GM21528 (cell line): ENCODE measurements around the gene TOR2A.

Source experiments
- ATAC-seq: cut with Tn5 transposase; IDR thresholded peaks from one replicate; pipeline ENCODE4 v1.9.1; 2021; ENCODE audit warnings: mild to moderate bottlenecking, moderate library complexity; ENCODE audit not compliant: unreplicated experiment, low FRiP score

The TOR2A gene

GRCh38 chr9:127700594-127701255, 34.4 kb downstream of the TOR2A start:
- ATAC-seq, result no peak

- no peak for ATAC-seq
Measured at GRCh38 chr9:127700140-127700539, 35.0 kb downstream of the TOR2A start.

- peak; percentile 73 for ATAC-seq
Measured at GRCh38 chr9:127698985-127699670, 36.0 kb downstream of the TOR2A start.

GRCh38 chr9:127698386-127698785, 36.7 kb downstream of the TOR2A start:
- ATAC-seq, result no peak

- ATAC-seq, result no peak
Measured at GRCh38 chr9:127697575-127697974, 37.5 kb downstream of the TOR2A start.

GRCh38 chr9:127694890-127695720, 40.0 kb downstream of the TOR2A start:
- no peak for ATAC-seq

- ATAC-seq, result no peak
Measured at GRCh38 chr9:127693697-127694096, 41.4 kb downstream of the TOR2A start.

- ATAC-seq, result no peak
Measured at GRCh38 chr9:127693143-127693542, 42.0 kb downstream of the TOR2A start.

- no peak for ATAC-seq
Measured at GRCh38 chr9:127692071-127692470, 43.0 kb downstream of the TOR2A start.

- no peak for ATAC-seq
Measured at GRCh38 chr9:127690735-127691134, 44.4 kb downstream of the TOR2A start.

- no peak for ATAC-seq
Measured at GRCh38 chr9:127689329-127690000, 45.6 kb downstream of the TOR2A start.

GRCh38 chr9:127686461-127687393, 48.4 kb downstream of the TOR2A start:
- ATAC-seq, result no peak

- ATAC-seq, result no peak
Measured at GRCh38 chr9:127684576-127684975, 50.5 kb downstream of the TOR2A start.

- ATAC-seq, result no peak
Measured at GRCh38 chr9:127683723-127684122, 51.4 kb downstream of the TOR2A start.

- no peak for ATAC-seq
Measured at GRCh38 chr9:127682351-127683136, 52.5 kb downstream of the TOR2A start.
